Measurements from ENCODE around the gene HOXA6.
A peak's percentile ranks its signal among the peaks of the same experiment; 100 is the strongest.

Gene HOXA6

DNA sequence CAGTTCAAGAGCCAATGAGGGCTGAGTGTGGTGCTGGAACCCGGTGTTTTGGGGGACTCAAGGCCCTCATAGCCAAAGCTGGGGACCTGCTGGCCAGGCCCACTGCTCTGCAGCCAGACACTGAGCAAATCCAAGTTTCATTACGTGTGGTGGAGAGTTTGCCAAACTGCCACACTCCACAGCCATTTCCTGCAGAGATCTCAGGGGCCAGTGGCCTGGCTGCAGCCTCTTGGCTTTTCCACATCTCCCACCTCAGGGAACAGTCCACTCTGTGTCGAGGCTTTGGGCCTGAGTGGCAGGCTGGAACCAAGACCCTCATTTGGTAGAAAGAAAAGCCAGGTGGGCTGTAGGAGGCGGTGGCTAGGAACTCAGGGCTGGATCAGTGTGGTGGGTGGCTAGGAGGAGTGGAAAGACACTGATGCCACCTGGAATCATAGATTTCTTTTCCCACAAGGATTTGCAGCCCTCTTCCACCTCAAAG lies 34.3 kb upstream of the HOXA6 start:
- no peak for DNase-seq (ENCODE audit: low spot score)
- H3K27ac ChIP-seq, result peak overlapping the region; percentile 98
- POLR2A ChIA-PET (ENCODE audit: low non-redundant PET), result no interaction called here
- CTCF ChIA-PET, result interaction anchor here (0.9 kb wide), 1 partner anchor 10 kb away, joined by 5 read pairs; no protein-coding TSS in a partner anchor
- TF ChIP-seq, protein P1, sequence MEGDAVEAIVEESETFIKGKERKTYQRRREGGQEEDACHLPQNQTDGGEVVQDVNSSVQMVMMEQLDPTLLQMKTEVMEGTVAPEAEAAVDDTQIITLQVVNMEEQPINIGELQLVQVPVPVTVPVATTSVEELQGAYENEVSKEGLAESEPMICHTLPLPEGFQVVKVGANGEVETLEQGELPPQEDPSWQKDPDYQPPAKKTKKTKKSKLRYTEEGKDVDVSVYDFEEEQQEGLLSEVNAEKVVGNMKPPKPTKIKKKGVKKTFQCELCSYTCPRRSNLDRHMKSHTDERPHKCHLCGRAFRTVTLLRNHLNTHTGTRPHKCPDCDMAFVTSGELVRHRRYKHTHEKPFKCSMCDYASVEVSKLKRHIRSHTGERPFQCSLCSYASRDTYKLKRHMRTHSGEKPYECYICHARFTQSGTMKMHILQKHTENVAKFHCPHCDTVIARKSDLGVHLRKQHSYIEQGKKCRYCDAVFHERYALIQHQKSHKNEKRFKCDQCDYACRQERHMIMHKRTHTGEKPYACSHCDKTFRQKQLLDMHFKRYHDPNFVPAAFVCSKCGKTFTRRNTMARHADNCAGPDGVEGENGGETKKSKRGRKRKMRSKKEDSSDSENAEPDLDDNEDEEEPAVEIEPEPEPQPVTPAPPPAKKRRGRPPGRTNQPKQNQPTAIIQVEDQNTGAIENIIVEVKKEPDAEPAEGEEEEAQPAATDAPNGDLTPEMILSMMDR (conservative IDR thresholded peaks at IDR 0.05; ENCODE audit: low read depth), result no peak

DNA sequence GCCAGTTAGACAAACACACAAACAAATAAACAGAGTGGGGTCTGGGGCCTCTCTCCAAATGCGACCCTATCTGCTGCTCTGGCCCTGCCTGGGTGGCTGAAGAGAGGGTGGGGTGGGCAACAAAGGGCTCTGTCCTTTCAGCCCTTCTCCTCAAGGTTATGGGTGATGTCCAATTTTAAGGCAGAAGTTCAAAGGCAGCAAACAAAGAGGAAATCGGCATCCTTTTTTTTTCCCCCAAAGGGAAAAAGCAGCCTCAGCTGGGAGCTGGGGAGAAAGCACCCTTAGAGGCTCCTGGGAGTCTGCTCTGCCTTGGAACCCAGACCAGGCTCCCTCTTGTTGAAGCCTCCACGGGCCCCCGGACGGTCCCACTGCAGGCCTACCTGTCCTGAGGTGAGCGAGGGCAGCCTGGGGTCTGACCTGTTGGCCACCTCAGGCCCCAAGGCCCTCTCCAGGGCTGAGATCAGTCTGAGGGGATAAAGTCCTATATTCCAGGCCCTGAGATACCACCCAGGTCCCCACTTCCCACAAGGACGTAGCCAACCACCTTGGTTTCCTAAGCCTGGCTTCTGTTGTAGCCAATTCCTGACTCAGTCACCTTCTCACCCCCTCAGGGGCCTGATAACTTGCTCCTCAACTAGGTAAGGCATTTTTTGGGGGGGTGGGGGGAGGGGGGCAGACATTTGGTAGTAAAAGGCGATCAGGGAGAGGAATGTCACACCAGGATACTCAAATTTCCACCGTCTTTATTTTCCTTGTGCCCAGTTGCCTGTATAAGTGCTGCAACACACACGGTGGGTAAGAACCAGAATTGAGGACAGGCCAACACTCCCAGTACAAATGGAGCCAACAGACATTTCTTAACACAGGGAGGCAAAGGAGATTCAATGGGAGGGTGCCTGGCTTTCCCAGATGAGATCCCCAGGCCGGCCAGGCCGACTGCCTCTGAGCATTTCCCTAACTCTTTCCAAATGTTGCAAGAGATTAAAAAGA lies 33.2 kb upstream of the HOXA6 start:
- TF ChIP-seq, protein P1 (conservative IDR thresholded peaks at IDR 0.05; ENCODE audit: low read depth), result no peak
- DNase-seq (ENCODE audit: low spot score), result no peak
- ChIA-PET CTCF (interaction anchor here (0.6 to 2.5 kb wide), 14 partner anchors 9 to 840 kb away, joined by 3 to 30 read pairs (median 4); no protein-coding TSS in a partner anchor), POLR2A (ENCODE audit: low non-redundant PET) (interaction anchor here (1.0 kb wide), 1 partner anchor 33 kb away, joined by 3 read pairs; the partner anchor contains the start of gene HOXA6)
- peak overlapping the region; percentile 89 for H3K27ac ChIP-seq

DNA sequence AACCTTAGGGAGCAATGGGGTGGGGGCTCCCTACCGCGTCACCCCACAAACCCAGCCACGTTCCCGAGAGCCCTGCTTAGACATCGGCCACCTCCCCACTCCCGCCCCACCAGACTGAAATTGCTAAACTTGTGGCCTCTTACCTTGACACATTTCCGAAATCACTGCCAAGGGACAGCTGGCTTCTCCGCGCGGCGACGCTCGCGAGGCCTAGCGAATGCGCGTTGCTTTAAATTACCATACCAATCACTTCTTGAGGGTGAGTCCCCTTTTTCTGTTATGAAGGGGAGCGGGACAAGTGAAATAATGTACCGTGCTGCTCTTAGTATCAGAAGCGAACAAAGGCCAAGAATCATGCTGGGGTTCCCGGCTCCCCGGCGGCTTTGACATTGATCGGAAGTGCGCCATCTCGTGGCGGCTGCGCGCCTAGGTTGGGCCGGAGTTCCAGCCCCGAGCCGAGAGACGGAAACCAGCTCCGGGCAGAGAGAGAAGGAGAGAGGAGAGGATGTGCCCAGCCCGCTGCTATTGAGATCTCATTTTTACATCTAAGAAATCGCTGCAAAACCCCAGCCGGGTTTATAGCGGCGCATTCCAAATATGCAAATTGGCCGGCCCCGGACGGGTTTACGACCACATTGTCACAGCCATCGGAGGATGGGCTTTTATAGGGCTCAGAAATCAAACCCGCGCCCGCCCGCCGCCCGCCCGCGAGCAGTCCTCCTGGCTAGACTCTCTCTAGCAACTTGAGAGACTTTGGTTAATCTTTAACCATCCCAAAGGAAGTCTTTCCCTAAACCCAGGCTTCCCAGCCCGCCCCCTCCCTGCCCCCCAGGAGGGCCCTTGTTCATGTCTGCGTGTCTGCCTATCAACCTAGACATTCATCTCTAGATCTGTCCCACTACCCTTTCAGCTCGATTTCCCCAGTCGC lies 32.2 kb upstream of the HOXA6 start:
- POLR2A ChIA-PET (ENCODE audit: low non-redundant PET), result interaction anchor here (0.6 to 1.0 kb wide), 2 partner anchors 14 to 32 kb away, joined by 3 read pairs; partner anchors contain the start of genes HOXA6 and HOXA9
- TF ChIP-seq, protein P1 (conservative IDR thresholded peaks at IDR 0.05; ENCODE audit: low read depth), result peak; percentile 98
- peak; percentile 84 for DNase-seq (ENCODE audit: low spot score)
- peak overlapping the region; percentile 89 for H3K27ac ChIP-seq
- CTCF ChIA-PET, result interaction anchor here (0.6 to 2.5 kb wide), 20 partner anchors 10 to 1013 kb away, joined by 3 to 30 read pairs (median 4); no protein-coding TSS in a partner anchor

DNA sequence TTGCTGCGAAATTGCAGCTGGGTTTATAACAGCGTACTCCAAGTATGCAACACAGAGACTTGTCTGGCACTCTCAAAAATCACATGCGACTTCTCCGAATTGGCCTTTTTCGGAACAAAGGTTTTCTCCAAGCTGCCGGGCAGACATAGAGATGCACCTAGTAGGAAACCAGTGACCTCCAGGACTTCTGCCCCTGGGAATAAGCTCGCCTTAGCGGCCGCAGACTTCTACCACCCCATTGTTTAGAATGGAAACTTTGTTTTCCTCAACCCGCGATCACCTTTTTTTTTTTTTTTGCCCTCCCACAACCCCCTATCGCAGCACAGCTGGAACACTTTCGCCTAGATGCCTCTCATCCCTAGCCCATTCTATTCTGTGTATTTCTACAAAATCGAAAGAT lies 31.5 kb upstream of the HOXA6 start:
- H3K27ac ChIP-seq, result peak overlapping the region; percentile 89
- POLR2A ChIA-PET (ENCODE audit: low non-redundant PET), result interaction anchor here (0.6 kb wide), 1 partner anchor 77 kb away, joined by 3 read pairs; no protein-coding TSS in a partner anchor
- DNase-seq (ENCODE audit: low spot score), result no peak
- TF ChIP-seq, protein P1 (conservative IDR thresholded peaks at IDR 0.05; ENCODE audit: low read depth), result no peak
- CTCF ChIA-PET, result interaction anchor here (0.6 to 2.5 kb wide), 12 partner anchors 9 to 745 kb away, joined by 3 to 30 read pairs (median 5); no protein-coding TSS in a partner anchor

DNA sequence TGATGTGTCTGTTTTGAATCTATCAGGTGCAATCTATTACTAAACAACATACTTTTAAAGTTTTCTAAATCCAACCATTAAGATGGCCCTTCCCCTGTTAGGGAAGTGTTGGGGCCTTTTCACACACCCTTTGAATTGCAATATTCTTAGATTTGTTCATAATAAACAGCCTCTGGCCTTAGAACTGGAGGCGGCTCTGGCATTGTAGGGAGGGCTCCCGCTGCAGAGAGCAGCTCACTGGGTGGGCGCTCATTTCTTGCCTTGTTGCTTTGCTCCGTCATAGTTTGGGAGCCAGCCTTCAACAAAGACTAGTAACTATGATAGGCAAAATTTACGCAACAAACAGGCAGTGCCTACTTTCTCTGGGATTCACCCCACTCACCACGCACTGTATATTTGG lies 30.8 kb upstream of the HOXA6 start:
- TF ChIP-seq, protein P1 (conservative IDR thresholded peaks at IDR 0.05; ENCODE audit: low read depth), result no peak
- POLR2A ChIA-PET (ENCODE audit: low non-redundant PET), result interaction anchor here (0.6 kb wide), 1 partner anchor 78 kb away, joined by 3 read pairs; no protein-coding TSS in a partner anchor
- H3K27ac ChIP-seq, result peak overlapping the region; percentile 89
- DNase-seq (ENCODE audit: low spot score), result no peak
- CTCF ChIA-PET, result interaction anchor here (0.7 to 2.5 kb wide), 4 partner anchors 9 to 462 kb away, joined by 5 to 30 read pairs (median 6); no protein-coding TSS in a partner anchor

Data from RWPE1 (cell line).